Measurements from ENCODE around the gene GARS1. TPM values are rescaled to one million over a fixed set of nuclear protein-coding genes. Genes with fewer than 3 reads are reported as not detected.

The GARS1 gene
- total RNA-seq, 1 experiment from 2014 or later: 139 TPM

GRCh38 chr7:30682212-30683083 lies 87.8 kb downstream of the GARS1 start, which contains the start of gene CRHR2:
CRHR2 (minus strand) TSS chr7:30682456; CDS start chr7:30682280, 176 bp downstream.
- H3K4me3 ChIP-seq: no peak within 1 kb of the TSS
- DNase-seq: no peak
- H3K36me3 ChIP-seq: no peaks in the 10 kb centered on the region
- no peaks in the 10 kb centered on the region for H3K27me3 ChIP-seq
- no peaks in the 10 kb centered on the region for H3K9me3 ChIP-seq (replicated peaks)
- H3K27ac ChIP-seq: no peak within 1 kb of the TSS
- H3K4me1 ChIP-seq: no peaks in the 10 kb centered on the region

DNA sequence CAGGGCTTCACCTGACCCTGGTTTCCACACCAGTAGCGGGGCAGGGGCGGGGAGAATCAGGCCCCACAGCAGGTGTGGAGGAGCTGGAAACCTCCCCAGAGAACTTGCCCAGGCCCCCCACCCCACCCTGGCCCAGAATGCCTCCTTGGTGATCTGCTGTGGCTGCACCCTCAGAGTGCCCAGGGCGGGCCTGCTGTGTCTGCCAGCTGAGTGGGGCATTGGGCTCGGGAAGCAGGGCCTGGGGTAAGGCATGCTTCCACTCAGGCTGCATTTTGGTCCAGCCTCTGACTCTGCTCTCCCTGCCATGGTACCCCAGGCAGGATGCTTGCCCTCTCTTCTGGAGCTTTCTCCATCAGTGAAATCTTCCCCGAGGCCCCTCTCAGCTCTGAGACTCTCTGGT lies 88.6 kb downstream of the GARS1 start:
- DNase-seq: no peak
- H3K27me3 ChIP-seq: no peaks in the 10 kb centered on the region
- no peaks in the 10 kb centered on the region for H3K4me1 ChIP-seq
- H3K4me3 ChIP-seq: no peak overlapping the region
- H3K27ac ChIP-seq: no peak overlapping the region
- no peaks in the 10 kb centered on the region for H3K36me3 ChIP-seq
- no peaks in the 10 kb centered on the region for H3K9me3 ChIP-seq (replicated peaks)

Other genes with a start within 250 kb of the GARS1 start
- gene NOD1, start 116.1 kb upstream of the GARS1 start, total RNA-seq (2014; rRNA removed; shearing (Covaris generic)): 6.4 and 11.4 TPM in 2 replicates
- 124 and 126 TPM in 2 replicates for gene GGCT, start 90.0 kb upstream of the GARS1 start, total RNA-seq (2014; rRNA removed; shearing (Covaris generic))
- gene CRHR2, start 87.6 kb downstream of the GARS1 start, total RNA-seq (2014; rRNA removed; shearing (Covaris generic)): not detected in 2 replicates
- 0.08 and 0.24 TPM in 2 replicates for gene INMT, start 157.3 kb downstream of the GARS1 start, total RNA-seq (2014; rRNA removed; shearing (Covaris generic))
- not detected in 2 replicates for gene MINDY4, start 176.5 kb downstream of the GARS1 start, total RNA-seq (2014; rRNA removed; shearing (Covaris generic))